ENCODE data around the gene PCED1B.

DNA sequence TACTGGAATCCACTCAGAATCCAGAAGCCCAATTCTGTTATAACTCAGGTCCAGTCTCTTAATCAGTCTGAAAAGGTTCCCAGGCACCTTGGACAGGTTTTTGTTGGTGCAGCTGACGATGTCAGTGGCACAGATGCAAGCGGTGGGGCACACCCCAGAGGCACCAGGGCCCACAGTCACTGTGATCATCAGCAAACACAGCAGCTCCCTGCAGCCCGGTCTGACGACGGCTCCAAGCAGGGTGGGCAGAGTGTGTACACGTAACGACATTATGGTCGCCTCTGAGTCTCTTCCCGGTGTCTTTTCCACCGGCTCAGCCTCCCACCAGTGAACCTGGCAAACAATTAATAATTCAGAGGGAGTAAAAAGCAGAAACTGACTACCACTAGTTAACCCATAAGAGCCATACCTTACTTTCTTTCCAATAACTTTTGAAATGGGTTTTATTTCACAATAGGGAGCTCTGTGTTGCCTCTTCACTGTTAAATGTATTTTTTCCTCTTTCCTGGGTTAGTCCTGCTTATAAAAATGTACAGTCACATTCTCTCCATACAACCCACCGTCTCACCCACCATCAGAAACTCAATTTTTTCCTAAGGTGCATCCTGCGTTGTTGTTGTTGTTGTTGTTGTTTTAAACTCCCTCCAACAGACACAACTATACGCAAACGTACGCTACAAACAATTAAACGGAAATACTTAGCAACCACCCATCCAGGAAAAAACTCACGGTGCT lies 521 bp upstream of the PCED1B start:
- TF ChIP-seq, protein P1, sequence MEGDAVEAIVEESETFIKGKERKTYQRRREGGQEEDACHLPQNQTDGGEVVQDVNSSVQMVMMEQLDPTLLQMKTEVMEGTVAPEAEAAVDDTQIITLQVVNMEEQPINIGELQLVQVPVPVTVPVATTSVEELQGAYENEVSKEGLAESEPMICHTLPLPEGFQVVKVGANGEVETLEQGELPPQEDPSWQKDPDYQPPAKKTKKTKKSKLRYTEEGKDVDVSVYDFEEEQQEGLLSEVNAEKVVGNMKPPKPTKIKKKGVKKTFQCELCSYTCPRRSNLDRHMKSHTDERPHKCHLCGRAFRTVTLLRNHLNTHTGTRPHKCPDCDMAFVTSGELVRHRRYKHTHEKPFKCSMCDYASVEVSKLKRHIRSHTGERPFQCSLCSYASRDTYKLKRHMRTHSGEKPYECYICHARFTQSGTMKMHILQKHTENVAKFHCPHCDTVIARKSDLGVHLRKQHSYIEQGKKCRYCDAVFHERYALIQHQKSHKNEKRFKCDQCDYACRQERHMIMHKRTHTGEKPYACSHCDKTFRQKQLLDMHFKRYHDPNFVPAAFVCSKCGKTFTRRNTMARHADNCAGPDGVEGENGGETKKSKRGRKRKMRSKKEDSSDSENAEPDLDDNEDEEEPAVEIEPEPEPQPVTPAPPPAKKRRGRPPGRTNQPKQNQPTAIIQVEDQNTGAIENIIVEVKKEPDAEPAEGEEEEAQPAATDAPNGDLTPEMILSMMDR (conservative IDR thresholded peaks at IDR 0.05 in 1 of 2, IDR thresholded peaks at IDR 0.05 in 1 of 2; ENCODE audit: low read depth in 1 of 2, low read length in 2 of 2): no peak
- TF ChIP-seq EZH2 (IDR thresholded peaks at IDR 0.05; ENCODE audit: low read length, missing control alignments): no peak

Data from fibroblast of lung (primary cell).